NCI-H2196 treated with DMSO at 0.1 percent for 48 hours (cell line): ENCODE data around the gene FIGN.

Source experiments
- DNase-seq: peaks from one replicate; lab custom pipeline; 2025; ENCODE audit not compliant: unreplicated experiment; lab: John Stamatoyannopoulos, UW

Gene FIGN

GRCh38 chr2:163665817-163666216 is 70.0 kb downstream of the FIGN start:
- no peak for DNase-seq

GRCh38 chr2:163665051-163665450 is 70.8 kb downstream of the FIGN start:
- DNase-seq, result no peak

GRCh38 chr2:163664610-163665009 is 71.2 kb downstream of the FIGN start:
- no peak for DNase-seq

- no peak for DNase-seq
Measured at GRCh38 chr2:163662141-163662780, 73.5 kb downstream of the FIGN start.

GRCh38 chr2:163659224-163659623 is 76.6 kb downstream of the FIGN start:
- DNase-seq, result no peak

GRCh38 chr2:163658556-163658955 is 77.3 kb downstream of the FIGN start:
- DNase-seq, result no peak

GRCh38 chr2:163657281-163657656 is 78.5 kb downstream of the FIGN start:
- DNase-seq, result no peak

GRCh38 chr2:163656622-163657280 is 79.1 kb downstream of the FIGN start:
- no peak for DNase-seq

- DNase-seq, result no peak
Measured at GRCh38 chr2:163655667-163656066, 80.1 kb downstream of the FIGN start.

- DNase-seq, result no peak
Measured at GRCh38 chr2:163652751-163653150, 83.1 kb downstream of the FIGN start.

GRCh38 chr2:163649080-163649479 is 86.7 kb downstream of the FIGN start:
- DNase-seq, result no peak

- DNase-seq, result no peak
Measured at GRCh38 chr2:163647300-163647699, 88.5 kb downstream of the FIGN start.

- no peak for DNase-seq
Measured at GRCh38 chr2:163646687-163647086, 89.1 kb downstream of the FIGN start.

GRCh38 chr2:163644238-163644637 is 91.6 kb downstream of the FIGN start:
- no peak for DNase-seq

GRCh38 chr2:163641986-163642385 is 93.8 kb downstream of the FIGN start:
- DNase-seq, result no peak

GRCh38 chr2:163640542-163641193 is 95.1 kb downstream of the FIGN start:
- no peak for DNase-seq

GRCh38 chr2:163637871-163638270 is 97.9 kb downstream of the FIGN start:
- DNase-seq, result no peak

GRCh38 chr2:163633291-163633690 is 102.5 kb downstream of the FIGN start:
- DNase-seq, result no peak

- no peak for DNase-seq
Measured at GRCh38 chr2:163630836-163631235, 105.0 kb downstream of the FIGN start.

GRCh38 chr2:163626639-163627109 is 109.1 kb downstream of the FIGN start:
- DNase-seq, result no peak

- no peak for DNase-seq
Measured at GRCh38 chr2:163626208-163626607, 109.6 kb downstream of the FIGN start.

- DNase-seq, result no peak
Measured at GRCh38 chr2:163625632-163626031, 110.2 kb downstream of the FIGN start.
